CD4-positive, alpha-beta T cell treated with Interleukin-2 at 100 ng/mL for 4 hours (primary cell): ENCODE data around the gene DRG2.
A peak's percentile ranks its signal among the peaks of the same experiment; 100 is the strongest.

Experiments
- DNase-seq: peaks from one replicate; pipeline ENCODE4 v3.0.0-alpha.2; 2020; ENCODE audit warnings: low spot score

Gene DRG2

GRCh38 chr17:18117533-18117932 is 29.8 kb downstream of the DRG2 start:
- DNase-seq, result no peak

GRCh38 chr17:18117982-18118975 is 30.5 kb downstream of the DRG2 start:
- DNase-seq, result no peak

GRCh38 chr17:18119166-18119745 is 31.5 kb downstream of the DRG2 start:
- DNase-seq, result no peak

- DNase-seq, result no peak
Observed at GRCh38 chr17:18119938-18120337, 32.2 kb downstream of the DRG2 start.

GRCh38 chr17:18120461-18121017 is 32.8 kb downstream of the DRG2 start:
- no peak for DNase-seq

GRCh38 chr17:18121144-18121910 is 33.6 kb downstream of the DRG2 start:
- no peak for DNase-seq

- DNase-seq, result no peak
Observed at GRCh38 chr17:18122990-18123753, 35.4 kb downstream of the DRG2 start.

GRCh38 chr17:18124345-18125126 is 36.8 kb downstream of the DRG2 start:
- no peak for DNase-seq

GRCh38 chr17:18129041-18129502 is 41.3 kb downstream of the DRG2 start:
- DNase-seq, result no peak

- DNase-seq, result no peak
Observed at GRCh38 chr17:18132711-18133110, 45.0 kb downstream of the DRG2 start.

GRCh38 chr17:18136357-18136756 is 48.6 kb downstream of the DRG2 start:
- no peak for DNase-seq

GRCh38 chr17:18138065-18138749 is 50.5 kb downstream of the DRG2 start:
- DNase-seq, result no peak

GRCh38 chr17:18139092-18139491 is 51.3 kb downstream of the DRG2 start:
- DNase-seq, result no peak

- no peak for DNase-seq
Observed at GRCh38 chr17:18139498-18139897, 51.8 kb downstream of the DRG2 start.

- no peak for DNase-seq
Observed at GRCh38 chr17:18139949-18140348, 52.2 kb downstream of the DRG2 start.

- no peak for DNase-seq
Observed at GRCh38 chr17:18140648-18141047, 52.9 kb downstream of the DRG2 start.

- peak; percentile 72 for DNase-seq
Observed at GRCh38 chr17:18141210-18141803, 53.6 kb downstream of the DRG2 start.

- no peak for DNase-seq
Observed at GRCh38 chr17:18142417-18142816, 54.7 kb downstream of the DRG2 start.
